ENCODE measurements around the gene DYRK1A.
A peak's percentile ranks its signal among the peaks of the same experiment; 100 is the strongest.

The DYRK1A gene

GRCh38 chr21:37419228-37419906 lies 52.8 kb downstream of the DYRK1A start:
- DNase-seq (ENCODE audit: low spot score) = no peak

GRCh38 chr21:37421306-37421705 lies 54.7 kb downstream of the DYRK1A start:
- DNase-seq (ENCODE audit: low spot score) = no peak

GRCh38 chr21:37422382-37422781 lies 55.8 kb downstream of the DYRK1A start:
- DNase-seq (ENCODE audit: low spot score) = no peak

- DNase-seq (ENCODE audit: low spot score) = no peak
Observed at GRCh38 chr21:37423103-37423502, 56.5 kb downstream of the DYRK1A start.

GRCh38 chr21:37424396-37424795 lies 57.8 kb downstream of the DYRK1A start:
- DNase-seq (ENCODE audit: low spot score) = no peak

- no peak for DNase-seq (ENCODE audit: low spot score)
Observed at GRCh38 chr21:37425001-37425400, 58.4 kb downstream of the DYRK1A start.

GRCh38 chr21:37425684-37426083 lies 59.1 kb downstream of the DYRK1A start:
- DNase-seq (ENCODE audit: low spot score) = no peak

- no peak for DNase-seq (ENCODE audit: low spot score)
Observed at GRCh38 chr21:37427221-37427620, 60.6 kb downstream of the DYRK1A start.

GRCh38 chr21:37429356-37429755 lies 62.8 kb downstream of the DYRK1A start:
- DNase-seq (ENCODE audit: low spot score) = no peak

- no peak for DNase-seq (ENCODE audit: low spot score)
Observed at GRCh38 chr21:37430184-37430821, 63.7 kb downstream of the DYRK1A start.

- DNase-seq (ENCODE audit: low spot score) = no peak
Observed at GRCh38 chr21:37431243-37431642, 64.7 kb downstream of the DYRK1A start.

- no peak for DNase-seq (ENCODE audit: low spot score)
Observed at GRCh38 chr21:37432710-37433455, 66.3 kb downstream of the DYRK1A start.

GRCh38 chr21:37433456-37433840 lies 66.9 kb downstream of the DYRK1A start:
- no peak for DNase-seq (ENCODE audit: low spot score)

GRCh38 chr21:37435120-37435519 lies 68.5 kb downstream of the DYRK1A start:
- peak; percentile 98 for DNase-seq (ENCODE audit: low spot score)

- no peak for DNase-seq (ENCODE audit: low spot score)
Observed at GRCh38 chr21:37435711-37436110, 69.1 kb downstream of the DYRK1A start.

- no peak for DNase-seq (ENCODE audit: low spot score)
Observed at GRCh38 chr21:37436174-37436573, 69.6 kb downstream of the DYRK1A start.

GRCh38 chr21:37437376-37438080 lies 71.0 kb downstream of the DYRK1A start:
- DNase-seq (ENCODE audit: low spot score) = no peak

- DNase-seq (ENCODE audit: low spot score) = no peak
Observed at GRCh38 chr21:37443683-37444082, 77.1 kb downstream of the DYRK1A start.

- DNase-seq (ENCODE audit: low spot score) = peak; percentile 52
Observed at GRCh38 chr21:37445228-37445627, 78.7 kb downstream of the DYRK1A start.

- DNase-seq (ENCODE audit: low spot score) = no peak
Observed at GRCh38 chr21:37446552-37446951, 80.0 kb downstream of the DYRK1A start.

- DNase-seq (ENCODE audit: low spot score) = no peak
Observed at GRCh38 chr21:37447288-37447936, 80.8 kb downstream of the DYRK1A start.

Measured in Ammon's horn (tissue), 1 donor.